H7 (cell line): ENCODE measurements around the gene ZDBF2. TPM values are rescaled to one million over a fixed set of nuclear protein-coding genes. Genes with fewer than 3 reads are reported as not detected.
"Not testable (repeated sequence)": the region's sequence is repeated elsewhere in the genome, so short reads cannot be mapped to it uniquely, and the experiment has no call there.

Experiments
- DNase-seq: peaks from one replicate; pipeline ENCODE4 v3.0.0; 2012
- H3K27me3 ChIP-seq: 2 replicates; pipeline ENCODE4 v1.6.0; 2011; ENCODE audit warnings: mild to moderate bottlenecking, low read length; ENCODE audit not compliant: control insufficient read depth, insufficient read depth
- H3K36me3 ChIP-seq: replicated peaks from 2 replicates; pipeline ENCODE4 v1.5.1; 2011; ENCODE audit warnings: low read length; ENCODE audit not compliant: control insufficient read depth, insufficient read depth
- H3K4me3 ChIP-seq: 2 replicates; pipeline ENCODE4 v1.5.1; 2011; ENCODE audit warnings: low read depth, mild to moderate bottlenecking, control low read depth, low read length, moderate library complexity; ENCODE audit not compliant: insufficient read depth
- total RNA-seq: library from RNA; depleted of rRNA; stranded (reverse); fragments of >200 nt; shearing (Covaris generic); gene quantifications from 2 replicates; pipeline ENCODE4 v1.2.3, GENCODE V29; 2014; rRNA removed

Gene ZDBF2
- 10.1 and 17.2 TPM in 2 replicates for total RNA-seq

DNA sequence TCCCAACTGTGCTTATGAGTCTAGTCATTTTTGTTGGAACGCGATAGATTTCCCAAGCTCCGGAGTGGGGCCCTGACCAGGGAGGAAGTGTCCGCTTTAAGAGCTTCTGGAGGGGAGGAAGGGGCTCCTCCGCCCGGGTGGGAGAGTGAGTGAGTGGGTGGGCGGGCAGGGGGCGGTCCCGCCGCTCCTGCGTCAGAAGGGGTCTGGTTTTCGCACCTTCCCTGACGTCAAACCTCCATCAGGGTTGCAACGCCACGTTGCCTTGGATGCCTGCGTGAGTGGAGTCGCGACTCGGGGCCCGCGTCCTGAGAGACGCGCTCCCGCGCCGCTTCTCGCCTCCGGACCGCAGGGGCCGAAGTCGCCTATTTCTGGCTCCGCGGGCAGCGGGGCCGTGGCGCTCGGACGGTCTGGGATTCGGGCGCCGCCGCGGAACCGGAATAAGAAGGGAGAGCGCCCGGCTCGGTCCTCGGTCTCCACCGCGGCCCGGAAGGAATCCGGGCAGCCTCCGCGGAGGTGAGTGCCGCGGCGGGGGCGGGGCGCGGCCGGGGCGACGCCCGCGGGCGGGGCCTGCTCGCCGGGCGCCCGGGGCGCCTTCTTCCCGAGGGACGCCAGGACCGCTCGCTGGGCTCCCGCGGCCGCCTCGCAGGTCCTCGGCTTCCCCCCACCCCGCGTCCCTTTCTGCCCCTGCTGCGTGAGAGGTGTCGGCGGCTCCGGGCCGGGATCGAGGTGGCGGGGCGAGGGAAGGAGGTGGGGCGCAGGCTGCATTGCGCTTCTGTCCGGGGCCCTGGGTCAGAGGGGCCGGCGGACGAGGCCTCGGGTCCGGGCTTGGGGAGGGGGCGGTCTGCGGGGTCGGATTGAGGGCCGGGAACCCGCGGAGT, at the start of gene ZDBF2:
Gene ZDBF2, plus strand, starts transcription at position 230 of the 878 bp plus-strand sequence. CDS start 7,187 bp downstream, outside the sequence.
- peak within 1 kb of the TSS; percentile 83 for H3K4me3 ChIP-seq
- H3K27me3 ChIP-seq, result 0 out of 2 replicates have a peak, but pooled peaks cover 2% of the 10 kb centered on the region
- peak; percentile 91 for DNase-seq
- H3K36me3 ChIP-seq, result no peaks in the 10 kb centered on the region

- H3K27me3 ChIP-seq, result no peaks in the 10 kb centered on the region
- DNase-seq, result no peak
- H3K4me3 ChIP-seq, result no peak overlapping the region
- H3K36me3 ChIP-seq, result no peaks in the 10 kb centered on the region
Observed at GRCh38 chr2:206225435-206226232, 48.8 kb upstream of the ZDBF2 start.

- not testable (repeated sequence) for H3K4me3 ChIP-seq, H3K36me3 ChIP-seq, H3K27me3 ChIP-seq, DNase-seq
Observed at GRCh38 chr2:206228636-206229035, 45.8 kb upstream of the ZDBF2 start.

DNA sequence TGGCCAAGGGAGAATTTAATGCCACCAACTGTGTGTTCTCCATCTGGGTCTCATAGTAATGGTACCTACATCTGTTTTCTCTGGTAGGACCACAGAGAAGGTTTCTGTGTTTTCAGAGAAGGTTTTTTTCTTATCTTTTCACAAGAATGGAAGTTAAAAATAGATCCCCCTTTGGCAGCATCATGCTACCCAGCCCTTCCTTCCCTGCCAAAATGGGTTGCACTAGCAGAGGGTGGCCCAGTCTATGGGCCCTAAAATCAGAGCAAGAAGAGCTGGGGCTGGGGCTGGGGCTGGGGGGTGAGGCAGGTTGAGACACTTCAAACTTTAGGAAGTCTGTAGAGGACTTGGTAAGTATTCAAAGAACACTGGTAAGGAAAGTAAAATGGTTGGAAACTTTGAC, 44.8 kb upstream of the ZDBF2 start:
- Histone ChIP-seq H3K4me3 (no peak overlapping the region), H3K27me3 (no peaks in the 10 kb centered on the region), H3K36me3 (no peaks in the 10 kb centered on the region)
- no peak for DNase-seq

GRCh38 chr2:206230060-206230762, 44.3 kb upstream of the ZDBF2 start:
- peak; percentile 64 for DNase-seq
- H3K27me3 ChIP-seq, result no peaks in the 10 kb centered on the region
- no peak overlapping the region for H3K4me3 ChIP-seq
- no peaks in the 10 kb centered on the region for H3K36me3 ChIP-seq

GRCh38 chr2:206231669-206232286, 42.7 kb upstream of the ZDBF2 start:
- Histone ChIP-seq H3K4me3 (no peak overlapping the region), H3K36me3 (no peaks in the 10 kb centered on the region), H3K27me3 (no peaks in the 10 kb centered on the region)
- no peak for DNase-seq

GRCh38 chr2:206232287-206233035, 42.0 kb upstream of the ZDBF2 start:
- no peak overlapping the region for H3K4me3 ChIP-seq
- H3K27me3 ChIP-seq, result no peaks in the 10 kb centered on the region
- no peaks in the 10 kb centered on the region for H3K36me3 ChIP-seq
- DNase-seq, result no peak

DNA sequence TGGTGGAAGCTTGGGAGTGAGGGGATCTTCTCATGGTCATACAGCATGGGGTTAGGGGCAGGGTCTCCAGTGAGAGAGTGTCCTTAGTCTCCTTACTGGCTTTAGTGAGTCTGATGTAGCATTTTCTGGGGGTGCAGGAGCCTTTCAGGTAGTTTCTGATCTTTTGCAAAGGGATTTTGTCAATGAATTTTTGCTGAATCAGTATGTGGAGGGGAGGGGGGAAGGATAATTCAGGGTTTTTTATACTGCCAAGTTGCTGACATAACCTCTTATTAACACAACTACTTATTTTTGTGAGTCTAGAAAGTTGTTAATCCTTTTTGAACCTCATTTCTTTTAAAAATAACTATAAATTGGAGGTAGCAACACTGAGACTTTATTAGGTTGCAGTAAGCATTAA, 35.3 kb upstream of the ZDBF2 start:
- Histone ChIP-seq H3K27me3 (no peaks in the 10 kb centered on the region), H3K4me3 (no peak overlapping the region)
- DNase-seq, result no peak

DNA sequence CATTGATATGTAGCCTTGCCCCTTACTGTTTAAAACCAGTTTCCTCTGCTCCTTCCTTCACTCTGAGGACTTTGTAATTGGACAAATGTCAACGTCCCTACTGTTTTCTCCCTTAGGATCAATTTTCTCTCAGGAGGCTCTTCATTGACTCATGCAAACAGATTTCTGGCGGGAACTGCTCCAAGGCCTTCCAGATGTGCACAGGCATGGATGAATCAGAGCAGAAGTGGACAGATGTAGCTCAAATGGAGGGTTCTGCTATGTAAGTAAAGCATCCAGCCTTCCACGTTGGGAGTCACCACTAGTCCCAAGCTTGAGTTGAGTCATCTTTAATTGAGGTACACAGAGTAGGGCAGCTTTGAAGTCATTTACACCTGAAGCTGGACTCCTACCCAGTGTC, 34.1 kb upstream of the ZDBF2 start:
- H3K27me3 ChIP-seq, result no peaks in the 10 kb centered on the region

More for the DNA sequence above, 35.3 kb upstream of the ZDBF2 start:
- no peaks in the 10 kb centered on the region for H3K36me3 ChIP-seq

GRCh38 chr2:206241736-206242135, 32.7 kb upstream of the ZDBF2 start:
- no peak for DNase-seq
- Histone ChIP-seq H3K4me3 (no peak overlapping the region), H3K27me3 (no peaks in the 10 kb centered on the region), H3K36me3 (no peaks in the 10 kb centered on the region)

More for the DNA sequence above, 34.1 kb upstream of the ZDBF2 start:
- no peak for DNase-seq
- H3K36me3 ChIP-seq, result no peaks in the 10 kb centered on the region
- H3K4me3 ChIP-seq, result no peak overlapping the region

GRCh38 chr2:206245265-206245672, 29.2 kb upstream of the ZDBF2 start:
- H3K36me3 ChIP-seq, result no peaks in the 10 kb centered on the region
- DNase-seq, result no peak
- H3K27me3 ChIP-seq, result no peaks in the 10 kb centered on the region
- no peak overlapping the region for H3K4me3 ChIP-seq

GRCh38 chr2:206250041-206250897, 24.2 kb upstream of the ZDBF2 start:
- Histone ChIP-seq H3K27me3 (no peaks in the 10 kb centered on the region), H3K4me3 (no peak overlapping the region)
- DNase-seq, result peak; percentile 68

More at GRCh38 chr2:206250041-206250897, 24.2 kb upstream of the ZDBF2 start:
- no peaks in the 10 kb centered on the region for H3K36me3 ChIP-seq
